ENCODE measurements around the gene ADM2. TPM values are rescaled to one million over a fixed set of nuclear protein-coding genes. Genes with fewer than 3 reads are reported as not detected.

Gene ADM2
- 3.5 and 13.8 TPM in 2 replicates for total RNA-seq

GRCh38 chr22:50481440-50482106, at the start of gene ADM2:
ADM2 (plus strand) TSS chr22:50481543; CDS start chr22:50481848, 305 bp downstream.

GRCh38 chr22:50474710-50475651, 6.4 kb upstream of the ADM2 start, which contains the start of gene SBF1:
SBF1 (minus strand) TSS chr22:50475035; CDS start chr22:50474840, 195 bp downstream.

GRCh38 chr22:50486561-50487289, 5.4 kb downstream of the ADM2 start, which contains the start of gene MIOX:
MIOX (plus strand) TSS chr22:50486859; CDS start chr22:50486898, 39 bp downstream.

GRCh38 chr22:50507421-50507990, 26.2 kb downstream of the ADM2 start, which contains the start of gene LMF2:
LMF2 (minus strand) TSS chr22:50507702; CDS start chr22:50507675, 27 bp downstream.

GRCh38 chr22:50507991-50508884, 26.9 kb downstream of the ADM2 start, which contains the start of gene NCAPH2:
NCAPH2 (plus strand) TSS chr22:50508224; CDS start chr22:50508338, 114 bp downstream.

GRCh38 chr22:50525104-50525857, 43.9 kb downstream of the ADM2 start, which contains the start of gene SCO2:
SCO2 (minus strand) TSS chr22:50525598; CDS start chr22:50524411, 1,187 bp downstream.

GRCh38 chr22:50529897-50530579, 48.7 kb downstream of the ADM2 start, which contains the start of gene TYMP:
TYMP (minus strand) TSS chr22:50530012; CDS start chr22:50529709, 303 bp downstream.

Other genes starting within 250 kb of the ADM2 start
- 21.0 and 25.7 TPM in 2 replicates for gene TUBGCP6, start 236.5 kb upstream of the ADM2 start, total RNA-seq
- 10.1 and 21.4 TPM in 2 replicates for gene HDAC10, start 230.3 kb upstream of the ADM2 start, total RNA-seq
- gene MAPK12, start 219.9 kb upstream of the ADM2 start, total RNA-seq, result 21.1 and 21.2 TPM in 2 replicates
- 6.6 and 12.3 TPM in 2 replicates for gene MAPK11, start 211.2 kb upstream of the ADM2 start, total RNA-seq
- gene PLXNB2, start 173.9 kb upstream of the ADM2 start, total RNA-seq, result 73.7 and 104 TPM in 2 replicates
- 0.49 and 1.0 TPM in 2 replicates for gene DENND6B, start 154.5 kb upstream of the ADM2 start, total RNA-seq
- 31.8 and 35.9 TPM in 2 replicates for gene PPP6R2, start 138.2 kb upstream of the ADM2 start, total RNA-seq
- 51.1 and 67.3 TPM in 2 replicates for gene SBF1, start 6.5 kb upstream of the ADM2 start, total RNA-seq
- gene MIOX, start 5.3 kb downstream of the ADM2 start, total RNA-seq, result not detected in 2 replicates
- gene LMF2, start 26.2 kb downstream of the ADM2 start, total RNA-seq, result 46.6 and 50.8 TPM in 2 replicates
- 38.7 and 70.9 TPM in 2 replicates for gene NCAPH2, start 26.7 kb downstream of the ADM2 start, total RNA-seq
- 2.9 and 5.4 TPM in 2 replicates for gene SCO2, start 44.1 kb downstream of the ADM2 start, total RNA-seq
- gene TYMP, start 48.5 kb downstream of the ADM2 start, total RNA-seq, result 70.9 and 112 TPM in 2 replicates
- not detected in 2 replicates for gene KLHDC7B, start 64.4 kb downstream of the ADM2 start, total RNA-seq
- not detected in 2 replicates for gene SYCE3, start 81.4 kb downstream of the ADM2 start, total RNA-seq
- 2.2 and 7.8 TPM in 2 replicates for gene CPT1B, start 96.9 kb downstream of the ADM2 start, total RNA-seq
- gene CHKB, start 101.3 kb downstream of the ADM2 start, total RNA-seq, result 26.4 and 35.1 TPM in 2 replicates
- 0.72 and 1.1 TPM in 2 replicates for gene MAPK8IP2, start 119.2 kb downstream of the ADM2 start, total RNA-seq
- gene ARSA, start 146.6 kb downstream of the ADM2 start, total RNA-seq, result 41.6 and 55.7 TPM in 2 replicates
- 3.9 and 5.2 TPM in 2 replicates for gene SHANK3, start 191.3 kb downstream of the ADM2 start, total RNA-seq